ENCODE results near the gene GAS5. TPM values are rescaled to one million over a fixed set of nuclear protein-coding genes. Genes with fewer than 3 reads are reported as not detected.

Gene GAS5
- total and polyA plus RNA-seq, 9 of the 15 experiments (the other 6 are each of a cell fraction or from before 2014, with no cell fraction given) = 565 to 1,860 (median 1,006) TPM

GRCh38 chr1:173868266-173869020 lies 654 bp upstream of the GAS5 start, which contains the start of gene ZBTB37 (continued):
- TF ChIP-seq IRF2 (CRISPR knock-in tag; IDR thresholded peaks at IDR 0.05) (no peak), ZNF766 (CRISPR knock-in tag; conservative IDR thresholded peaks at IDR 0.05) (peak; percentile 57; the same call in 1 of the 2 replicates), ZNF121 (CRISPR knock-in tag; conservative IDR thresholded peaks at IDR 0.05) (no peak), HSF4 (CRISPR knock-in tag; IDR thresholded peaks at IDR 0.05; ENCODE audit: borderline replicate concordance) (no peak), HMG20B (CRISPR knock-in tag; IDR thresholded peaks at IDR 0.05) (no peak), ZNF668 (CRISPR knock-in tag; IDR thresholded peaks at IDR 0.05) (no peak), MCM5 (IDR thresholded peaks at IDR 0.05; ENCODE audit: low read depth) (no peak), ZNF507 (tag; conservative IDR thresholded peaks at IDR 0.05) (no peak), HMGN3 (IDR thresholded peaks at IDR 0.05; ENCODE audit: borderline replicate concordance, extremely low read depth, insufficient read length, low read depth, low read length) (peak; percentile 98), ERF (CRISPR knock-in tag; IDR thresholded peaks at IDR 0.05) (0 out of 2 replicates have a peak, but pooled peaks have one; percentile 23), RBM15 (IDR thresholded peaks at IDR 0.05; ENCODE audit: insufficient read depth, low read length) (no peak), MLX (CRISPR knock-in tag; conservative IDR thresholded peaks at IDR 0.05) (no peak), BRCA1 (IDR thresholded peaks at IDR 0.05) (no peak), BRCA1 (CRISPR knock-in tag; IDR thresholded peaks at IDR 0.05) (no peak), L3MBTL2 (IDR thresholded peaks at IDR 0.05) (peak; percentile 71), ASH1L (IDR thresholded peaks at IDR 0.05; ENCODE audit: borderline replicate concordance, low read depth, partially characterized antibody) (no peak), HNRNPL (IDR thresholded peaks at IDR 0.05; ENCODE audit: low read depth, low read length) (no peak; the same call in 1 of the 2 replicates), ZKSCAN3 (CRISPR knock-in tag; IDR thresholded peaks at IDR 0.05) (no peak), ZZZ3 (IDR thresholded peaks at IDR 0.05) (no peak), CHD1 (IDR thresholded peaks at IDR 0.05; ENCODE audit: low read length) (no peak), CTBP1 (IDR thresholded peaks at IDR 0.05; ENCODE audit: borderline replicate concordance) (peak; percentile 97), MED1 (CRISPR knock-in tag; IDR thresholded peaks at IDR 0.05; ENCODE audit: borderline replicate concordance) (no peak), RCOR1 (IDR thresholded peaks at IDR 0.05; ENCODE audit: borderline replicate concordance in 1 of 2, low read depth in 2 of 2, low read length in 2 of 2) (peak in 1 of 2 experiments; percentile 82; a peak in 2 of 4 replicates), CREB5 (CRISPR knock-in tag; IDR thresholded peaks at IDR 0.05) (no peak), CBFA2T2 (conservative IDR thresholded peaks at IDR 0.05) (no peak), RBM17 (IDR thresholded peaks at IDR 0.05; ENCODE audit: borderline replicate concordance, low read depth, low read length) (no peak), ZNF274 (IDR thresholded peaks at IDR 0.05; ENCODE audit: borderline replicate concordance, low read depth, low read length) (no peak), POLR2AphosphoS2 (IDR thresholded peaks at IDR 0.05; ENCODE audit: low read length) (no peak), PML (IDR thresholded peaks at IDR 0.05; ENCODE audit: low read length) (peak; percentile 38; the same call in 1 of the 2 replicates), CC2D1A (IDR thresholded peaks at IDR 0.05) (no peak), RFX7 (CRISPR knock-in tag; IDR thresholded peaks at IDR 0.05) (no peak)
